GM18519 (cell line): Measurements from ENCODE around the gene MYCBP2.
"Not testable (repeated sequence)": the region's sequence is repeated elsewhere in the genome, so short reads cannot be mapped to it uniquely, and the experiment has no call there.

Experiments
- ATAC-seq: cut with Tn5 transposase; IDR thresholded peaks from one replicate; pipeline ENCODE4 v1.9.1; 2021; ENCODE audit warnings: mild to moderate bottlenecking, moderate library complexity; ENCODE audit not compliant: unreplicated experiment, low FRiP score

Gene MYCBP2

GRCh38 chr13:77299587-77299986 is 27.3 kb downstream of the MYCBP2 start:
- no peak for ATAC-seq

- ATAC-seq, result peak; percentile 73
These were observed 28.5 kb downstream of the MYCBP2 start for GRCh38 chr13:77298426-77298825.

- ATAC-seq, result no peak
These were observed 35.1 kb downstream of the MYCBP2 start for GRCh38 chr13:77291774-77292173.

DNA sequence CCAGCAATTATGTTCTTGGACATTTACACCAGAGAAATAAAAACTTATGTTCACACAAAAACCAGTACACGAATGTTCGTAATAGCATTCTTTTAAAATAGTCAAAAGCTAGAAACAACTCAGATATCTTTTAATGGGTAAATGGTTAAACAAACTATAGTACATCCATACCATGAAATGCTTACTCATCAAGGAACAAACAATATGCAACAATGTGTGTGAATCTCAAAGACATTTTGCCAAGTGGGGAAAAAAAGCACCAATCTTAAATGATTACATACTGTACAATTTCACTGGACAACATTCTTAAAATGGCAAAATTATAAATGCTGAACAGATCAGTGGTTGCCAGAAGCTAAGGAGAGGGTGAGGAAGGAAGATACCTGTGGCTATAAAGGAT is 36.6 kb downstream of the MYCBP2 start:
- ATAC-seq, result no peak

- ATAC-seq, result no peak
These were observed 37.0 kb downstream of the MYCBP2 start for GRCh38 chr13:77289851-77290250.

GRCh38 chr13:77285632-77286031 is 41.3 kb downstream of the MYCBP2 start:
- not testable (repeated sequence) for ATAC-seq

- ATAC-seq, result no peak
These were observed 41.8 kb downstream of the MYCBP2 start for GRCh38 chr13:77285098-77285497.

GRCh38 chr13:77274126-77274525 is 52.8 kb downstream of the MYCBP2 start:
- ATAC-seq, result no peak

DNA sequence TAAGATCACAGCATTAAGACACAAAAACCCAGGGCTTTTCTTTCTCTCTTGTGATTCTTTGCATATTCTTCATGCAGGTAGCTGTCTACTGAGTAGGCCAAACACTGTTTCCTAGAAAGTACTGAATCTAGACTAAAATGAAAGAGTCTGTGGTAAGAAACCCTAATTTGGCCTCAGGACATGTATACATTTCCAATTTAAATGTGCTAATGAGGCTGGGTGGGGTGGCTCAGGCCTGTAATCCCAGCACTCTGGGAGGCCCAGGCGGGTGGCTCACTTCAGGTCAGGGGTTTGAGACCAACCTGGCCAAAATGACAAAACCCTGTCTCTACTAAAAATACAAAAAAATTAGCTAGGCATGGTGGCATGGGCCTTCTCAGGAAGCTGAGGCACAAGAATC is 57.8 kb downstream of the MYCBP2 start:
- ATAC-seq, result no peak

DNA sequence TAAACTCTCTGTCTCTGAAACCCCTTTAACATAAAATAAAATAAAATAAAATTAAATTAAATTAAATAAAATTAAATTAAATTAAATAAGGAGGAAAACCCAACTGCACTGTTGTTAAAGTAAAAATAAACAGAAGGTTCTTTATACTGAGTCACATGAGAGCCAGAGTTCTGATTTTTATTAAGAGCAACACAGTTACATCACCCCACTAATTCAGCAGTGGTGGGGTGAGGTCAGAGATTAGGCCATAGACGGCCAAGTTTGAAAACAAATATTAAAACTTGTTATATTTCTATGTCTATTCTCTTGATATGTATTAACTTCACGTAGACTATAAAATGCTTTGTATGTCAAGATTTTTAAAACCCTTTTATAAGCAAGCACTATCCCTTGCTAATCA is 59.5 kb downstream of the MYCBP2 start:
- no peak for ATAC-seq

GRCh38 chr13:77265336-77265735 is 61.6 kb downstream of the MYCBP2 start:
- ATAC-seq, result no peak

GRCh38 chr13:77262198-77262597 is 64.7 kb downstream of the MYCBP2 start:
- ATAC-seq, result no peak

GRCh38 chr13:77250975-77251374 is 75.9 kb downstream of the MYCBP2 start:
- ATAC-seq, result no peak

GRCh38 chr13:77245224-77245623 is 81.7 kb downstream of the MYCBP2 start:
- ATAC-seq, result not testable (repeated sequence)

DNA sequence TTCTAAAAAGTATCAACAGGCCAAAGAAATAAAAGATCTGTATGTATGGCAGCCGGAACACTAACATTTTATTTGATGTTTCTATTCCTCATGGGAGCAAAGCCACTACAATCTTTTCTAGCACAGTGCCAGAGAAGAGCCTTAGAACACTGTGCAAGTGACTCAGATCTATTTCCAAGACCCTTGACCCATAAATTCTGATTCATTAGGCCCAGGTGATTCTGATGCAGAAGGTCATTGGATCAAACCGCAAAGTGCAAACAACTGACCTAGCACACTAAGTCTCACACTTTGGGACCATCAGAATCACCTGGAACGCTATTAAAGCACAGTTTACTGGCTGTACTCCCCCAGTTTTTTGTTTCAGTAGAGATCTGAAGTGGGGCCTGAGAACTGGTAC is 87.6 kb downstream of the MYCBP2 start:
- no peak for ATAC-seq

DNA sequence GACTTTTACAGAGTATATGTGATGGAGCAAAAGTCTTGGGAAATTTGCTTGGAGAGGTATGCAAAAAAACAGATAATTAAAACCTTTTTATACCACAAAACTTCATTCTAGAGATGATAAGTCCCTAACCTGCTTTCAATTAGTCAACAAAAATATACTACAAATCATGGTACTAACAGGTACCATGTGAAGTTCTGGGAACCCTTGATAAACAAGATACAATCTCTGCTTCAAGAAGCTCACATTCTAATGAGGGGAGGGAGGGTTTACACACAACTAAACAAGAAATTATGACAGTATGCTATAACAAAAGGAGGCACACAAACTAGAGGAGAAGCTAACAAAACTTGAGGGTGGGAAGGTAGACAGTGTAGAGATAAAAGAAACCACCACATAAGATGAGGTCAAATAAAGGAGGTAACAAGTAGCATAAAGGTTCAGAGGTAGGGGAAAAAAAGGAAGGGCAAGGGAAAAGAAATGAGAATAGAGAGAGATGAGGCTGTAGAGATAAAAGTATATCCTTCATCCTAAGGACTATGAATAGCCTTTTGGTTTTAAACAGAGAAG is 91.4 kb downstream of the MYCBP2 start:
- ATAC-seq, result no peak

GRCh38 chr13:77233159-77233558 is 93.7 kb downstream of the MYCBP2 start:
- ATAC-seq, result no peak

DNA sequence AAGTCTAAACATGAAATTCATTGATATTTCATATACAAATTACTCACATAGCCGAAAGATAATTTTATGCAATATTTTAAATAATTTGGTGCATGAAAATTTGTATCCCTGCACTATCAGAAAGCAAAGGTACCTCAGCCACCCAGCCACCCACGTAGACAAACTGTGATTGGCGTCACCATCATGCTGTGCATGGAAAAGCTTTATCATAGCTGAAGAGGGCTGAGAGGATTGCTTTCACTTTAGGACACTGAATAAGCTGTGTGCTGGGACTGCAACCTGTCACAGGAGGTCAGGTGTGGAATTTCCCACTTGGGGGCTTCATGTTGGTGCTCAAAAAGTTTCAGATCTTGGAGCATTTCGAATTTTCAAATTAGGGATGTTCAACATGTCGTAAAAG is 96.3 kb downstream of the MYCBP2 start:
- no peak for ATAC-seq

GRCh38 chr13:77225946-77226345 is 100.9 kb downstream of the MYCBP2 start:
- no peak for ATAC-seq

DNA sequence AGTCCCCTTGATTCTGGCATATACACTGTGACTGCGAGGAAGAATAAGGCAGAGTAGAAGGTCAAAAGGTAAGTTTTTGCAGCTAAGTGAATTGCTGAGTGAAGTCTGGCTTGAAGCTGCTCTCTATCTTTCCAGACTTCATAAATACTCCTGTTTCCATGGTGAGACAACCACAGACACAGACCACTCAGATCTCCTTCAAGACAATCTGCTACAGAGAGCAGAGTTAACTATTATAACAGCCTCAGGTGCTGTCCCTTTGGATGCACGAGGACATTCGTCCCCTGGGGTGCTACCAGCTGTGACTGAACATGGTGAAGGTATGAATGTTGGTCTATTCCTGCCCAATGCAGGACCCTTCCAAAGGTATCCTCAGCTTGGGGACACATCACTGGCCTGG is 104.0 kb downstream of the MYCBP2 start:
- no peak for ATAC-seq

GRCh38 chr13:77222000-77222690 is 104.7 kb downstream of the MYCBP2 start:
- no peak for ATAC-seq

GRCh38 chr13:77219401-77219800 is 107.5 kb downstream of the MYCBP2 start:
- no peak for ATAC-seq
